RWPE1 (cell line): ENCODE data around the gene E2F2.

ENCODE experiments used
- CTCF ChIA-PET: fragments of 350-600 bp; sonication (Branson Sonifier 250); formaldehyde crosslinking; extraction: SDS; loops from one replicate; lab custom pipeline; 2021; lab: Yijun Ruan, JAX
- POLR2A ChIA-PET: fragments of 400-600 bp; formaldehyde crosslinking; extraction: SDS; loops from one replicate; lab custom pipeline; 2020; ENCODE audit warnings: antibody characterized with exemption; ENCODE audit not compliant: low non-redundant PET; lab: Yijun Ruan, JAX
- DNase-seq: peaks from one replicate; pipeline ENCODE4 v3.0.0; 2012; ENCODE audit warnings: low spot score
- H3K27ac ChIP-seq: fragments of 450-650 bp; 2 replicates; pipeline ENCODE4 v1.5.1; 2017
- TF ChIP-seq, protein P1 (sequence below): fragments of 450-650 bp; conservative IDR thresholded peaks from 2 replicates; pipeline ENCODE4 v1.5.1; 2017; ENCODE audit warnings: low read depth, mild to moderate bottlenecking

E2F2 gene

DNA sequence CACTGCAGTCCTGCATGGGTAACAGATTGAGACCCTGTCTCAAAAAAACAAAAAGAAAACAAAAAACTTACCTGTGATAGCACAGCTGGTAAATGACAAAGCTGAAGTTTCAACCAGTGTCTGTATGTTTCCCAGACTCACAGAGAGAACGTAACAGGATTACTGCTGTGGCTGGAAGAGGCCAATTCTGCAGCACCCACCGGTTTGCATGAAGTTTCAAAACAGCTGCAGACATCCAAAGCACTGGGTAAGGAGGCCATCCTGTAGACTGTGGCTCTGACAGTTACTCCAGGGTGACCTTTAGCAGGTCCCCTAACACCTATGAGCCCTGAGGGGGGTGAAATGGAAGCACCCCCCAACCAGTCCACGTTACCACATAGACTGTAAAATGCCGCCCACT, 20.8 kb upstream of the E2F2 start:
- ChIA-PET CTCF (interaction anchor here (0.8 to 6.0 kb wide), 2 partner anchors 83 to 86 kb away, joined by 4 to 31 read pairs; no protein-coding TSS in a partner anchor), POLR2A (no interaction called here)
- TF ChIP-seq, protein P1, sequence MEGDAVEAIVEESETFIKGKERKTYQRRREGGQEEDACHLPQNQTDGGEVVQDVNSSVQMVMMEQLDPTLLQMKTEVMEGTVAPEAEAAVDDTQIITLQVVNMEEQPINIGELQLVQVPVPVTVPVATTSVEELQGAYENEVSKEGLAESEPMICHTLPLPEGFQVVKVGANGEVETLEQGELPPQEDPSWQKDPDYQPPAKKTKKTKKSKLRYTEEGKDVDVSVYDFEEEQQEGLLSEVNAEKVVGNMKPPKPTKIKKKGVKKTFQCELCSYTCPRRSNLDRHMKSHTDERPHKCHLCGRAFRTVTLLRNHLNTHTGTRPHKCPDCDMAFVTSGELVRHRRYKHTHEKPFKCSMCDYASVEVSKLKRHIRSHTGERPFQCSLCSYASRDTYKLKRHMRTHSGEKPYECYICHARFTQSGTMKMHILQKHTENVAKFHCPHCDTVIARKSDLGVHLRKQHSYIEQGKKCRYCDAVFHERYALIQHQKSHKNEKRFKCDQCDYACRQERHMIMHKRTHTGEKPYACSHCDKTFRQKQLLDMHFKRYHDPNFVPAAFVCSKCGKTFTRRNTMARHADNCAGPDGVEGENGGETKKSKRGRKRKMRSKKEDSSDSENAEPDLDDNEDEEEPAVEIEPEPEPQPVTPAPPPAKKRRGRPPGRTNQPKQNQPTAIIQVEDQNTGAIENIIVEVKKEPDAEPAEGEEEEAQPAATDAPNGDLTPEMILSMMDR: no peak
- peak overlapping the region; percentile 4; the same call in 1 of the 2 replicates for H3K27ac ChIP-seq
- DNase-seq: no peak

DNA sequence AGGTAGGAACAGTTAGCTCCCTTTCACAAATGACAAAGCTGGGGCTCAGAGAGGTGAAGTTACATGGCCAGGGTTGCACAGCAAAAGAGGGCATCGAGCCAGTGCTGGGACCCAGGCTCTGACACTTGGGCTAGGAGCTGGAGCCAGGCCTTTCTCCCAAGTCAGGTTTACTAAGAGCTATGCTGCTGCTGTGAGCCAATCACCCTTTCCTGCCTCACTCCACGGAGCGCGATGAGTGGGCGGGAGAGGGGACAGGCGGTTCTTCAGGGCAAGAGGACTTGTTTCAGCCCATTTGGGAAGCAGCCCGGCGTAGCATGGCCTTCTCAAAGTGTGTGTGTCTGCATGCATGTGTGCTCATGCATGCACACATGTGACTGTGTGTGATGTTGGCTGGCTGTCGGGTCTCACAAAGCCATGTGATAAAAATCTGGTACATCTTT, 17.7 kb upstream of the E2F2 start:
- no peak overlapping the region for H3K27ac ChIP-seq
- DNase-seq: no peak
- POLR2A ChIA-PET: no interaction called here
- CTCF ChIA-PET: interaction anchor here (1.0 to 1.5 kb wide), 2 partner anchors 86 to 88 kb away, joined by 6 to 8 read pairs; no protein-coding TSS in a partner anchor
- TF ChIP-seq, protein P1: no peak

DNA sequence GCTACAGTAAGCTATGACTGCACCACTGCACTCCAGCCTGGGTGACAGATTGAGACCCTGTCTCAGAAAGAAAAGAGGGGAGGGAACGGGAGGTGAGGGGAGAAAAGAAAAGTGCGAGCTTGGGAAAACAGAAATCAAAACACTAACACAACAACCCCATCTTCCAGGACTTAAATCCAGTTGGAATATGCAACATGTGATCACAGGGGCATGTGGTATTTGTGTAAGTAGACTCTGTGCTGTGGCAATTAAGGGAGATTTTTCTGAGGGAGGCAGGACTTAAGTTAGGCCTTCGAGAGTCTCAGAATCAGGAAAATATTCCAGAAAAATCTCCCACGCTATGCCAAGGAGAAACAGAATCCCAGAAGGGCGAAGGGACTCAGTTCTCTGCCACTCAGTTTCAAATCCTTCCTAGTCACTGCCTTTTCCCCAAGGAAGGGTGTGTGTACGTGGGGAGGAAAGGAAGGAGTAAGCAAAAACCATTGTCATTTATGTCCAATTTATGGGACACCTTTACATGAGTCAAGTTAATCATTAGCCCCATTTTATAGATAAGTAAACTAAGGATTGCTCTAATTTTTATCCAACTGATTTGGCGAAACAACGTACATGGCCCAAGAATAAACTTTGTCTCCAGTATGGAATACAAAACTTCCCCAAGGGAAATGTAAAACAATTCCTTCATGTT, 16.0 kb upstream of the E2F2 start:
- TF ChIP-seq, protein P1: no peak
- POLR2A ChIA-PET: no interaction called here
- H3K27ac ChIP-seq: no peak overlapping the region

DNA sequence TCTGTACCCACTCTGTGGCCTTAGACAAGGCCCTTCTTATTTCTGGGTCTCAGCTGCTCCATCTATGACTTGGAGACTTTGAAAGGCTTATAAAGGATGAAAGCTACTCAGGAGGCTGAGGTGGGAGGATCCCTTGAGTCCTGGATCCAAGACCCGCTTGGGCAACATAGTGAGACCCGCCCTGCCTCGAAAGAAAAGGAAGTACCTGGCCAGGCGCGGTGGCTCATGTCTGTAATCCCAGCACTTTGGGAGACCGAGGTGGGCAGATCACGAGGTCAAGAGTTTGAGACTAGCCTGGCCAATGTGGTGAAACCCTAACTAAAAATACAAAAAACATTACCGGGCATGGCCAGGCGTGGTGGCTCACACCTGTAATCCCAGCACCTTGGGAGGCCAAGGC, 14.8 kb upstream of the E2F2 start:
- TF ChIP-seq, protein P1: no peak
- DNase-seq: no peak
- POLR2A ChIA-PET: no interaction called here
- H3K27ac ChIP-seq: no peak overlapping the region; the same call in 1 of the 2 replicates
- CTCF ChIA-PET: interaction anchor here (0.6 to 4.7 kb wide), 6 partner anchors 40 to 94 kb away, joined by 4 to 97 read pairs (median 8); no protein-coding TSS in a partner anchor

More for the DNA sequence above, 16.0 kb upstream of the E2F2 start:
- CTCF ChIA-PET: interaction anchor here (0.6 to 4.7 kb wide), 5 partner anchors 14 to 214 kb away, joined by 3 to 97 read pairs (median 12); no protein-coding TSS in a partner anchor
- DNase-seq: no peak

DNA sequence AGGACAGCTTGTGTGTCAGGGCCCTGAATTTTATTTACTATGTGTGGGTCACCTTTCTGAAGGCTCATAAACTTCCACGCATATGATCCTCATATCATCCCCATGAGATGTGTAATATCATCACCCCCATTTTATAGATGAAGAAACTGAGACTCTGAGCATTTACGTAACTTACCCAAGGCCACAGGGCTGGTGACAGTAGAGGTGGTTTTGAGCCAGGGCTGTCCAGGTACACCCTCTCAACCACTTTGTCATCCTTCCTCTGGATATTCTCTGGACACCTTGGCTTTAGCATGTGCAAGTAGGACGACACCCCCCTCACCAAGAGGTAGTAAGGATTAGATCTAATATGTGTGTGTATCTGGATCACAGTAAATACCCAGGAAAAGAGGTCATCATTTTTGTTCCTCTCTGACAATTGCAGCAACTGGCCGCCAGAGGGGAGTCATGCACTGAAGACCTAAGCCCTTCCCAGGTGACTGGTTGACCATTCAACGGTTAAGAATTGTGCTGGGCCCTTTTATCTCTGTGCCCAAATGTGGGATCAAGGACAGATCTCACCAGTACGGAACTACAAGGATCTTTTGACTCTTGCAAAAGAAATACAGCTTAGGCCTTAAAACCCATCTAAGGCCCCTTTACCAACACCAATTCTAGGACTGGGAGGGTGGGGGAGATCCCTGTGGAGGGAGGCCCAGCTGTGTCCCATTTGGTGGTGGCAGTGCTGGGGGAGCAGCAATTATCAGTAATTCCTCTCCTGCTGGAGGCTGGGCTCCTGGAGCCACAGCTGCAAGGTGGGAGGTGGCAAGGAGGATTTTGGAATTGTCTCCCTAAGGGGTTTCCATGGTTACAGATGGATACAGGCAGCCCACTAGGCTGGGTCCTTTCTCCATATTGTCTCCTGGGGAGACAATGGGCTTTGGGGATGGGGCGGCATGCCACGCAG, 13.7 kb upstream of the E2F2 start:
- TF ChIP-seq, protein P1: peak; percentile 92
- peak overlapping the region; percentile 10; the same call in 1 of the 2 replicates for H3K27ac ChIP-seq
- CTCF ChIA-PET: interaction anchor here (0.6 to 4.7 kb wide), 15 partner anchors 9 to 168 kb away, joined by 3 to 97 read pairs (median 3); no protein-coding TSS in a partner anchor
- POLR2A ChIA-PET: interaction anchor here (0.6 kb wide), 1 partner anchor 8 kb away, joined by 5 read pairs; no protein-coding TSS in a partner anchor
- DNase-seq: peak; percentile 79
